Muscle of arm (tissue), 12 donors: ENCODE measurements around the gene STK4. TPM values are rescaled to one million over a fixed set of nuclear protein-coding genes. Genes with fewer than 3 reads are reported as not detected.

Experiments
- DNase-seq: peaks from one replicate; pipeline ENCODE4 v3.0.0-alpha.2; 2013
- polyA plus RNA-seq, 12 donors: library from polyadenylated mRNA; unstranded; fragments of 120-200 nt; gene quantifications; one replicate each; pipeline ENCODE4 v1.2.1, GENCODE V29; 2013; ENCODE audit not compliant: insufficient read length in 12 of 12

Gene STK4
- polyA plus RNA-seq, 12 donors = 8.0 to 19.5 (median 11.2) TPM; not detected in 1

DNA sequence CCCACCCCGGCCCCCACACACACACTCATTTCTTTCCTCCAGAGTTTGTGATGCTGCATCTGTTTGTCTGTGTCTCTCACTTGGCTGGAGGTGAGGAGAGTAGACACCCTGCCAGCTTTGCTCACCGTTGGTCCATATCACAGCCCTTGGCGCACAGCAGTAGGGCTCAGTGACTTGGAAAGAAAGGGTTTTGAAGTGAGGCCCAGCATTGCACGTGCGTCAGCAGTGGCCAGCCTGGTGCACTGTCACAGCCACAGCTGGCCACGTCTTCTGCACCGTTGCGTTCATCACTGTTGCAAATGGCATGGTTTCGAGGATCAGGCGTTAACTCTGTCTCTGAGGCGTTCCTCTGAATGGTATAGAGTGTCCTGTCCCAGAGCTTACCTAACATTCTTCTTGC is 145.0 kb downstream of the STK4 start:
- DNase-seq = no peak

DNA sequence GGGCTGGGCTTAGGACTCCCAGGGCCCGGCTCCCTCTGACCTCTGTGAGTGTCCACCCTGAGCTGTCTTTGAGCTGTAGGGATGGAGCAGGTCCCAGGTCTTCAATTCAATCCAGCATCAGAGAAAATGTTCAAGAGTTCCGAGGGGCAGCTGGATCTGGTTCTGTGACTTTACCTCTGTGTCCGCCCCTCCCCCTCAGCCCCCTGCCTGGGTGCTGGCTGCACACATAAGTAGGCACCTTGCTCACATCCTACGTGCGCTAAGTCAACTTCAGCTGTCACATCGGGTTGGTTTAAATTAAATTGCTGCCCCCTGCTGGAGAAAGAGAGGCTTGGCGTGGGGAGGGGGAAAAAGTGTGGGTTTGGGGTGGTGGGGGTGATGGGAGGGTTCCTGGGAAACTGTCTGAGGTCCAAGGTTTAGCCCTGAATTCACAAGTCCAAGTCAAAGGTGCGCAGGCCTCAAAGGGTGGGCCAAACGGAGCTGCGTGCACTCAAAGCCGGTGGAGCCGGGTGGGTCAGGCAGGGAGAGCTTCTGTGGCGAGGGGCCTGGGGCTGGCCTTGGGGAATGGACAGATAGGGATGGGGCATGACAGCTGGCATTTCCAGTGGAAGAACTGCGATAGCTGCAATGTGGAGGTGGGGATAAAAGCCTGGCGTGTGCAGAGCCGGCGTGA is 145.6 kb downstream of the STK4 start:
- DNase-seq = no peak

DNA sequence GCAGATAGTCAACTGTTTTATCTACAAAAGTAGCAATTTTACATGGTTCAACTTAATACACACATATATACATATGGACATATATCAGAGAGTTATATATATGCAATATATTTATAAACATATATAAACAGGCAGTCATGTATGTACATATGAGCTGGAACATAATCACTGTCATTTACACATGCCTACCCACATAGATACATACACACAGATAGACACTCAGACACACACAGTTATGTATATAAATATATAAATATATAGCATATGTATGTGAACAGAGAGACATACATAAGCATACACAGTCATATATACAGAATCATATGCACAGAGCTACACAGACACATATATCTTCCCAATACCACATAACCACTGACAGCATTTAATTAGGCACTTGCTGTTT is 146.4 kb downstream of the STK4 start:
- DNase-seq = no peak

DNA sequence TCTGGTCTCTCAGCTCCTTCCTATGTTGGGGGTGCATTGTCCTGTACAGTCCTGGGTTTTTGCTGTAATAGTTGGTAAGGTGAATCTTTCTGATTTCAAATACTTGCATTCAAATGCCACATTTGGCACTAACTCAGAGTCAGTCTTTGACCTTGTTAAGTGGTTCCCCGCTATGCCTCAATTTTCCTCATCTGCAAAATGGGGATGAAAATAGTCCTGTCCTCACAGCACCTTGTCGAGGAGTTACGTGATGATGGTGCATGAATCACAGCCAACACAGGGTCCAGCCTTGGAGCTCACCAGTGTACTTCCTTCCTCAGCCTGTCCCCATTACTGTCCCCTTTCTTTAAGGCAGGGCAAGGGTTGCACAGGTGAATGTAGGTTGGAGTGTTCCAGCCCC is 147.6 kb downstream of the STK4 start:
- no peak for DNase-seq

DNA sequence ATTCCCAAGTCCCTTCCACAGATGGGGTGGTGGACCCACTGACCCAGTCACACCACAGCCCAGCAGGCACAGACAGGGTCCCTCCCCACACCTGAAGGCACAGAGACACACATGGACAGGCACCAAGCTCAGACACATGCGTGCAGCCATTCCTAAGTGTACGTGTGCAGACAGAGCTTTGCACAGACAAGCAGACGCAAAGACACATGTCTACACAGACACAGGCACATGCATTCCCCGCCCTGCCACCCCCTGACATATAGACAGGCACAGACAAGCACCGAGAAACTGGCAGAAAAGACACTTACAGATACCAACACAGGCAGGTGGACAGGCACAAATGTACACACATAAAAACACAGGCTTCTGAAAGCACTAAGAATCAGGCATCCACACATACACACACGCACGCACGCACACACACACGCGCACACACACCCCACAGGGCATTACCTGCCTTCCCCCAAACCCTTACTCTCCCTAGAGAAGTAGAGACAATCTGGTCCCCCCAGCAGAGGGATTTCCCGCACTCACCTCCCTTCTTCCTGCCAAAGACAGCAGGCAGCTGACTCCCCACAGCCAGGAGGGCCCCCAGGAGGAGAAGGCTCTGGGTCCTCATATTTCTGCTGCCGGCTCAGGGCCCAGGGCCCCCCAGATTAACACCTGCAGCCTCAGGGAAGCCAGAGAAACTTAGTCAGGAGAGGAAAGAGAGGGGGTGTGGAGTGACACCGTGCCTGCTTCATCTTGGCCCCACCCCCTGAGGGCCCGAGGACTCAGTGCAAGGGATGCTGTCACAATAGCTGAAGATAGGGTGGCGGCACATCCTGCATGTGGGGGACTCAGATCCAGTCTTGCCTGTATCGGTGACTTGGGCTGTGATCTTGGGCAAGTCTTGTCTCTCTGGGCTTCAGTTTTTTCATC is 148.4 kb downstream of the STK4 start, which contains the start of gene WFDC5:
Gene WFDC5, minus strand, starts transcription at position 710 of the 921 bp plus-strand sequence. Its CDS starts 91 bp downstream, at position 619.
- DNase-seq = no peak

DNA sequence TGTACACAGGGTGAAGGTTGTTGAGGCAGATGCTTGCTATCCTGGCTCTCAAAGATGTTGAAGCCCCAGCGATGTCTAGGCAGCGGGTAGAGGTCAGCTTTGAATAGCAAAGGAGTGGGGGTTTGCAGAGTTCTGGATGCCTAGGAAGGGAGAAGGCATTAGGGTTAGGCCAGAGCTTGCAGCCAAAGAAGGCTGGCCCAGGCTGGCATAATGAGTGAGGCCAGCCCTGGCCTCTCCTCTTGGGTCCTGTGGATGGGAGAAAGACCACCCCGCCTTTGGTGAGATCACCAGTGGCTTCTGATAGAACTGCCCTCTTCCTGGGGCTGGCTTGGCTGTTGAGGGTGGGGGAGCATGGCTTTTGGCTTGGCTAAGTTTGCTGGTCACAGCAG is 149.1 kb downstream of the STK4 start:
- DNase-seq = no peak

DNA sequence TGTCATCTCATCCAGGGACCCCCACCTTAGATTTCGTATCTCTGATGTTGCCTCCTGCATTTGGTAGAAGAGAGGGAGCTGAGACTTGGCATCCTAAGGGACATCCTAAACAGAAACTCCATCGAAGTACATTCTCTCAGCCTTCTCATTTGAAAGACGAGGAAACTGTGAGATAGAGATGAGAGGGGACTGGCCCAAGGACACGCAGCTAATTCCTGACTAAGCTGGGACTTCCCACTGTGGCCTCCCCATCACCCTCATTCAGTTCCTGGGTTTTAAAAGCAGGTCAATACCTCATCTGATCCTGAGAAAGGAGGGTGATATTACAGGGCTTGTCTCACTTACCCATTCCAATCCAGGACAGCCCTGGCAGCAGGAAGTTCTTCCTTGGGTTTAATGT is 149.5 kb downstream of the STK4 start:
- DNase-seq = no peak

DNA sequence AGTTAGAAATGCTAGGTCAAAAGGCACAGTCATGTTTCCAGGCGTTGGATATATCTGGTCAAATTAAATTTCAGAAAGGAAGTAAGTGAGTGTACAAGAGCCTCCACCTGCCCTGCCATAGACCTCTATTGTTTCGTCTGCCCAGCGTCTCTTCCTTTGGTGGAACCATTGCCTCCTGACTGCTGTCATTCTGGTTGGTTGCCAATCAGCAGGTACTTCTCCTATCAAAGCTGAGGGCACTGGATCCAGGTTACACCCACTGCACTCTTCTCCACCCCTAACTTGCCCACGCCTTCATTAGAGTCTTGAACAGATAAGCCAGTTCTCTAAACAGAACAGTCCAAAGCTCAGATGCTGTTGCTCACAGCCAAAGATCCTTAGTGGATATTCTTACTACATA is 151.3 kb downstream of the STK4 start:
- DNase-seq = no peak

DNA sequence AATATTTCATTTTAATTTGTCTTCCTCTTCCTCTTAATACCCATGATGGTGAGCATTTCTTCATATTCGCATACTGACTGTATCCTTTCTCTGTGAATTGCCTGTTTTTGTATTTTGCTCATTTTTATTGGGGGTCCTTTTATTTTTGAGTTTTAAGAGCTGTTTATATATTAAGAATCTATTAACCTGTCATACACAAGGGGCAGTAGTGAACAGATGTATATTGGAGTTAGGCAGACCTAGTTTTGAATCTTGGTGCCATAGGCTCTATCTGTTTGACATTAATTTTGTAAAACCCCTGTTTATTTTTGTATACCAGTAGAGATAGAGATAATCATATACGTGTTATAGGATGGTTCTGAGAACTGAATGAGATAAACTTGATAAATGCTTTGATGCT is 151.7 kb downstream of the STK4 start:
- DNase-seq = no peak

DNA sequence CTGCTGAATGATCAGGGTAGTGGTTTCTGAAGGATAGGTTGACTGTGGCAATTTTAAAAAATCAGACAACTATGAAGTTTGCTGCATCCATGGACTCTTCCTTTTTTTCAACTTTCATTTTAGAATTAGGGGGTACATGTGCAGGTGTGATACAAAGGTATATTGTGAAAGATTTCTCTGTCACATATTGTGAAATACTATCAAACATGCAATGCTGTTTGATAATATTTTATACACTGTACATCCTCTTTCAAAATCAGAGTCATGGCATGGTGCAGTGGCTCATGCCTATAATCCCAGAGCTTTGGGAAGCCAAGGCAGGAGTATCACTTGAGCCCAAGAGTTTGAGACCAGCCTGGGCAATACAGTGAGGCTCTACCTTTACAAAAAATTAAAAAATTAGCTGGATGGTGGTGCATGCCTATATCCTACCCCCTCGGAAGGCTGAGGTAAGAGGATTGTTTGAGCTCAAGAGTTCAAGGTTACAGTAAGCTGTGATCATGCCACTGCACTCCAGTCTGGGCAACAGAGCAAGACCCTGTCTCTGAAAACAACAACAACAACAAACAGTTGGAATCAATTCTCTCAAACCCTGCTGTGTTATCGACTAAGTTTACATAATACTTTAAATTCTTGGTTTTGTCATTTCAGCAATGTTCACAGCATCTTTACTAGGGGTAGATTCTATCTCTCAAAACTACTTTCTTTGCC is 153.4 kb downstream of the STK4 start:
- no peak for DNase-seq

DNA sequence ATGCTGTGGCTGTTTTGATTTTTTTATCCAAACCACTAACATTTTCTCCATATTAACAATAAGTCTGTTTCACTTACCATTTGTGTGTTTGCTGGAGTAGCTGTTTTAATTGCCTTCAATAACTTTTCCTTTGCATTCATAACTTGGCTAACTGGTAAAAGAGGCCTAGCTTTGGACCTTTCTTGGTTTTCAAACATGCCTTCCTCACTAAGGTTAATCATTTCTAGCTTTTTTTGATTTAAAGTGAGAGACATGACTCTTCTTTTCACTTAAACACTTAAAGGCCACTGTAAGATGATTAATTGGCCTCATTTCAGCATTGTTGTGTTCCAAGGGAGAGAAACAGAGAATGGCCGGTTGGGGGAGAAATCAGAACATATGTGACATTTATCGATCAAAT is 155.1 kb downstream of the STK4 start:
- no peak for DNase-seq

DNA sequence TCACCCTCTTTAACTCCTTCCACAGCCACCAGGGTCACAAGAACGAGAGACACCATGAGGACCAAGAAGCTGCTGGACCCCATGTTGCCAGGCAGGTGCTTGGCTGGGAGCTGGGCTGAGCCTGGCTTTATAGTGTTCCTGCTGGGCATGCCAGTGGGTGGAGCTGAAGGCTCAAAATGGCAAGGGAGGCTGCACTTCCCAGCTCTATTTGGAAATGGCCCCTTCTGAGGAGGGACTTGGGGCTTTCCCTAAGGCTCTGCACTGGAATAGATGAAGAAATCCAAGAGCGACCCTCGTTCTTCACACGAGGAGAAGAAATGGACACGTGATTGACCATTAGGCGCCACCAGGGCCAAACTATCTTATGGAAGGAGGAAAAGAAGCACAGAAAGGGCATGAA is 158.1 kb downstream of the STK4 start, which contains the start of gene WFDC12:
Gene WFDC12, minus strand, starts transcription at position 101 of the 400 bp plus-strand sequence. Its CDS starts 18 bp downstream, at position 83.
- DNase-seq = no peak

DNA sequence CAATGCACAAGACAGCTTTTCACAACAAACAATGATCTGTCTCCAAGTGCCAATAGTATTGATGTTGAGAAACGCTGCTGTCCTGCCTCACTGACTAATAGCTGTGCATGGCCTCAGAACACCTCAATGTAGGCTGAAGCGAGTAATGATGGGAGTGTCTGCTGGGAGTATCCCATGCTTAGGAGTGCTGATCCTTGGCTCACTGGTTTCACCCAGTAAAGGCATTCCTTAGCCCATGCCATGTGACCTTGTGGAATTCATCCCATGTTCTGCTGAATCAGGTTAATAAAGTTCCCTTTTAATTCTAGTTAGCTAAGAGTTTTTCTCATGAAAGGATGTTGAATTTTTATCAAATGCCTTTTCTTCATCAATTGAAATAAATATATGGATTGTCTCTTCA is 161.8 kb downstream of the STK4 start:
- DNase-seq = no peak

Other genes with a start within 250 kb of the STK4 start
- gene KCNK15, start 220.6 kb upstream of the STK4 start, polyA plus RNA-seq = under 1 TPM in 8 of 12 donors, not detected in 4; 0.07 to 0.32 (median 0.14) TPM
- 10 to 100 TPM in 3 of 12 donors, 1 to 10 TPM in 8, not detected in 1; 4.0 to 18.8 (median 8.6) TPM for gene RIMS4, start 156.0 kb upstream of the STK4 start, polyA plus RNA-seq
- 1,000 to 10,000 TPM in 1 of 12 donors, 100 to 1,000 TPM in 9, 10 to 100 TPM in 2; 99.3 to 1,405 (median 119) TPM for gene YWHAB, start 80.8 kb upstream of the STK4 start, polyA plus RNA-seq
- gene PABPC1L, start 56.5 kb upstream of the STK4 start, polyA plus RNA-seq = 10 to 100 TPM in 10 of 12 donors, 1 to 10 TPM in 1, not detected in 1; 9.3 to 68.5 (median 12.1) TPM
- 10 to 100 TPM in 11 of 12 donors, not detected in 1; 12.1 to 19.1 (median 13.7) TPM for gene TOMM34, start 6.1 kb upstream of the STK4 start, polyA plus RNA-seq
- under 1 TPM in 6 of 12 donors, not detected in 6; 0.03 to 0.55 (median 0.08) TPM for gene KCNS1, start 134.6 kb downstream of the STK4 start, polyA plus RNA-seq
- 1 to 10 TPM in 1 of 12 donors, under 1 TPM in 2, not detected in 9; 0.30 to 3.6 (median 0.54) TPM for gene WFDC5, start 148.7 kb downstream of the STK4 start, polyA plus RNA-seq
- gene WFDC12, start 158.0 kb downstream of the STK4 start, polyA plus RNA-seq = not detected
- gene PI3, start 208.4 kb downstream of the STK4 start, polyA plus RNA-seq = under 1 TPM in 2 of 12 donors, not detected in 10; 0.30 to 0.40 TPM
- gene SEMG1, start 240.5 kb downstream of the STK4 start, polyA plus RNA-seq = not detected